ENCODE data around the gene PDE6A.

GRCh38 chr5:149834246-149834855 is 110.2 kb downstream of the PDE6A start:
- TF ChIP-seq CTCF (conservative IDR thresholded peaks at IDR 0.05; ENCODE audit: low read length) (peak; percentile 84), EZH2phosphoT487 (IDR thresholded peaks at IDR 0.05; ENCODE audit: borderline replicate concordance, low read depth, low read length) (no peak)

Measured in OCI-LY7 (cell line).